DOHH2 (cell line): ENCODE results near the gene CACNA2D2.

ENCODE experiments used
- H3F3A ChIP-seq: fragments of 200-600 bp; sonication (generic), shearing (Covaris generic); 2 replicates; pipeline ENCODE4 v1.6.0; 2016; ENCODE audit warnings: antibody characterized with exemption, mild to moderate bottlenecking; ENCODE audit not compliant: control insufficient read depth, insufficient read depth
- H3K27ac ChIP-seq: fragments of 200-600 bp; sonication (generic); 2 replicates; pipeline ENCODE4 v1.5.1; 2014; ENCODE audit warnings: low read depth, mild to moderate bottlenecking, low read length, moderate library complexity
- H3K27me3 ChIP-seq: fragments of 200-600 bp; sonication (generic); 2 replicates; pipeline ENCODE4 v1.6.1; 2014; ENCODE audit warnings: mild to moderate bottlenecking, low read length, mixed read lengths; ENCODE audit not compliant: control insufficient read depth
- H3K36me3 ChIP-seq: fragments of 200-600 bp; sonication (generic); 2 replicates; pipeline ENCODE4 v1.6.1; 2014; ENCODE audit warnings: mild to moderate bottlenecking, low read length, moderate library complexity, mixed read lengths; ENCODE audit not compliant: control insufficient read depth
- H3K4me1 ChIP-seq: fragments of 200-600 bp; sonication (generic); 2 replicates; pipeline ENCODE4 v1.6.1; 2014; ENCODE audit warnings: mild to moderate bottlenecking, low read length, mixed read lengths; ENCODE audit not compliant: control insufficient read depth
- H3K4me2 ChIP-seq: fragments of 200-600 bp; sonication (generic); 2 replicates; pipeline ENCODE4 v1.6.0; 2014; ENCODE audit warnings: mild to moderate bottlenecking, low read length, moderate library complexity
- H3K4me3 ChIP-seq: fragments of 200-600 bp; sonication (generic); 2 replicates; pipeline ENCODE4 v1.5.1; 2014; ENCODE audit warnings: mild to moderate bottlenecking, low read length, mixed read lengths
- H3K79me2 ChIP-seq: fragments of 200-600 bp; sonication (generic); 2 replicates; pipeline ENCODE4 v1.6.1; 2014; ENCODE audit warnings: mild to moderate bottlenecking, low read length, mixed read lengths; ENCODE audit not compliant: control insufficient read depth
- H3K9me2 ChIP-seq: fragments of 200-600 bp; sonication (generic); replicated peaks from 2 replicates; pipeline ENCODE4 v1.6.1; 2014; ENCODE audit warnings: mild to moderate bottlenecking, low read length, mixed read lengths; ENCODE audit not compliant: control insufficient read depth
- H3K9me3 ChIP-seq: fragments of 200-600 bp; sonication (generic); 2 replicates; pipeline ENCODE4 v1.6.1; 2014; ENCODE audit warnings: antibody characterized with exemption, low read length, mixed read lengths; ENCODE audit not compliant: control insufficient read depth, insufficient read depth
- H4K20me1 ChIP-seq: fragments of 200-600 bp; sonication (generic); 2 replicates; pipeline ENCODE4 v1.6.0; 2014; ENCODE audit warnings: low read depth, mild to moderate bottlenecking, antibody characterized with exemption, low read length, moderate library complexity; ENCODE audit not compliant: control insufficient read depth, insufficient read depth
- CTCF ChIP-seq: fragments of 200-600 bp; sonication (generic); IDR thresholded peaks from one replicate; pipeline ENCODE4 v1.5.1; 2014; ENCODE audit warnings: antibody characterized with exemption, mild to moderate bottlenecking, low read depth, low read length; ENCODE audit not compliant: poor library complexity, severe bottlenecking
- EZH2phosphoT487 ChIP-seq: fragments of 200-600 bp; sonication (generic); IDR thresholded peaks from 2 replicates; pipeline ENCODE4 v1.6.1; 2017; ENCODE audit warnings: borderline replicate concordance, mild to moderate bottlenecking, antibody characterized with exemption, low read length, moderate library complexity, mixed read lengths

Gene CACNA2D2

GRCh38 chr3:50545781-50546180 is 42.3 kb upstream of the CACNA2D2 start:
- no peaks in the 10 kb centered on the region for H3K27me3 ChIP-seq
- no peaks in the 10 kb centered on the region for H3K9me3 ChIP-seq
- H3K9me2 ChIP-seq, result no peaks in the 10 kb centered on the region
- H3K4me1 ChIP-seq, result no peaks in the 10 kb centered on the region
- no peaks in the 10 kb centered on the region for H4K20me1 ChIP-seq
- H3K27ac ChIP-seq, result no peak overlapping the region
- no peak overlapping the region for H3K4me3 ChIP-seq
- no peaks in the 10 kb centered on the region for H3K36me3 ChIP-seq
- no peaks in the 10 kb centered on the region for H3K79me2 ChIP-seq
- no peaks in the 10 kb centered on the region for H3F3A ChIP-seq
- TF ChIP-seq EZH2phosphoT487, result no peak
- no peak for TF ChIP-seq CTCF
- H3K4me2 ChIP-seq, result no peak overlapping the region

DNA sequence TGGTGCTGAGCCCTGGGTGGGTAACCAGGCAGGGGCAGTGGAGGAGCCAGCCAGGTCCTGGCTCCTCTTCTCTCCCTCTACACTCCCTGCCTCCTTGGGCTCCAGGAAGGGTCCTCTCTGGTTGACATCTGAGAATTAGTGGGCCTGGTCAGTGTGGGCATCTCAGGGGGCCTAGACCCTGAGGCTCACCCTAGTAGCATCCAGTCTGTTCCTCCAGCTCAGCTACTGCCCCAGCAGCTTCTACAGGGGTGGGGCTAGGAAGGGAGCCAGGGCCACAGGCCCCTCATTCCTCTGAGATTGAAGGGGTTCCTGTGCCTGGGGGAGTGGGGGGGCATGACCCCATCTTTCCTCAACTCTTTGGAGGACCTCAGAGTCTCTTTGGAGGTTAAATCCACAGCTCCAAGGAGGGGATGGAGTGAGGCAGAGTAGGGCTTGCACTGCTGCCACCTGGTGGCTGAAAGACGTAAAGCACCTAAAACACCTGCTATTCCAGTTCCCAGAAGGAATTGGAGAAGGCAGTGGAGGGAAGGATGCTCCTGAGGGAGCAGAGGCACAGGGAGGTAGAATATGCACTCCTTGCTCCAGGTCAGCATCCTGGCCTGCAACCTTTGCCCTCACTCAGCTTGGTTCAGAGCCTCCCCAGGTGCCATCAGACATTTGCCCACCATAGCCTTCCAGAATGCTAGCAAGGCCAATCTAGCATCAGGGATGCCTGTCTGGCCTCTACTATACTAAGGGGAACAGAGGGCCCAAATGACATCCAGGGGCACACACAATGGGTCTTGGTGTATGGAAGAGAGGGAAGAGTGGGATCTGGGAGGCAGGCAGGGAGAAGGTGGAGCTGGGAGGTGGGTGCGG is 39.0 kb upstream of the CACNA2D2 start:
- Histone ChIP-seq H3F3A (no peaks in the 10 kb centered on the region), H4K20me1 (no peaks in the 10 kb centered on the region), H3K4me2 (no peak overlapping the region), H3K4me3 (no peak overlapping the region), H3K4me1 (no peaks in the 10 kb centered on the region), H3K9me2 (no peaks in the 10 kb centered on the region), H3K79me2 (no peaks in the 10 kb centered on the region), H3K36me3 (no peaks in the 10 kb centered on the region), H3K27me3 (peaks cover 17% of the 10 kb centered on the region; the same call in 1 of the 2 replicates), H3K9me3 (no peaks in the 10 kb centered on the region), H3K27ac (no peak overlapping the region)
- TF ChIP-seq CTCF (peak; percentile 94), EZH2phosphoT487 (no peak)

DNA sequence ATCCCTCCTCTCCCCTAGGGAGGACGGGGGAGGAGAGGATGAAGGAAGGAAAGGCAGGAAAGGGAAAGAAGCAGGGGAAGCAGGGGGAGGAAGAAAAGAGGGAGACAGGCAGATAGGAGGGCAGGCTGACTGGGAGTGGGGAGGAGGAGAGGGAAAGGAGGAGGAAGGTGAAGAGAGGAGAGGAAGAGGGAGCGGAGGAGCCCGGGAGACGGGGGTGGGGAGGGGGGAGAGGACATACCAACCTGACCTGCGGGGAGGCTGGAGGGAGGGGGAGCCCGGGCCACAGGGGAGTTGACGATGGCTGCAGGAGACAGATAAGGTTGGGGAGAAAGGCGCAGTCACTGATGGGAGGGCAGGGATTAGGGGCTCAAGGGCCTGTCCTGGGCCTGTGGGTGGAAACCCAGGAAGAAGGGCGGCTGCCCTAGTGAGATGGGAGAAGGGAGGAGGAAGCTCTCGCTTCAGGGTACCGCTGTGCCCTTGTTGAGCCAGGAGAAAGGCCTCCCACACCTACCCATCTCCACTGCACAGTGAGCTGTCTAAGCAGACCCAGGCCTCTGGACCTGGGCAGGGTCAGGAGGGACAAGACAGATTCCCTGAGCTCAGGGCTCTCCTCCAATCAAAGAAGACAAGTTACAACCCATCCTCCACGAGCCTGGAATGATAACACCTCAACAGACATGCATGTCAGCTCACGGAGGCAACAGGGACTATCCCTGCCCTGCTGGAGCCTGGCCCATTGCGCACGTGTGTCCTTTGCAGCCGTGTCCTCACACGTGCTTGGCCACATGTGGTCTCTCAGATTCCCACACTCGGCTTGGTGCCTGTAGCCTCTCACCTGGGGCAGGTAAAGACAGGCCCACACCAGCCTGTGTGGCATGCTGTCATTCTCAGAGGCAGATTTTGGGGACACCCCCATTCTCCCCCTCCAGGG is 36.2 kb upstream of the CACNA2D2 start:
- peaks cover 36% of the 10 kb centered on the region for H3K27me3 ChIP-seq
- H3K79me2 ChIP-seq, result no peaks in the 10 kb centered on the region
- H3K9me3 ChIP-seq, result no peaks in the 10 kb centered on the region

More for the DNA sequence above, 36.2 kb upstream of the CACNA2D2 start:
- Histone ChIP-seq H3K27ac (no peak overlapping the region), H4K20me1 (no peaks in the 10 kb centered on the region), H3K9me2 (no peaks in the 10 kb centered on the region), H3F3A (no peaks in the 10 kb centered on the region), H3K4me3 (no peak overlapping the region), H3K4me1 (no peaks in the 10 kb centered on the region), H3K36me3 (no peaks in the 10 kb centered on the region), H3K4me2 (no peak overlapping the region)
- no peak for TF ChIP-seq CTCF
- no peak for TF ChIP-seq EZH2phosphoT487
